Keratinocyte (primary cell): ENCODE data around the gene KCND2. TPM values are rescaled to one million over a fixed set of nuclear protein-coding genes. Genes with fewer than 3 reads are reported as not detected.

ENCODE experiments used
- DNase-seq: peaks from one replicate; pipeline ENCODE4 v3.0.0-alpha.2; 2011; ENCODE audit warnings: low read depth, missing footprints, low spot score
- FAIRE-seq: peaks from 2 replicates; lab custom pipeline; 2011; peaks lifted over from hg19 to GRCh38; lab: Jason Lieb, UNC
- H2AFZ ChIP-seq: 2 replicates; pipeline ENCODE4 v1.6.0; 2012; ENCODE audit warnings: low read length, control low read depth, inconsistent platforms; ENCODE audit not compliant: control insufficient read depth
- H3K27ac ChIP-seq: 2 replicates; pipeline ENCODE4 v1.5.1; 2011; ENCODE audit warnings: low read length; ENCODE audit not compliant: control insufficient read depth, insufficient read depth
- H3K27me3 ChIP-seq: 3 replicates; pipeline ENCODE4 v1.6.0; 2011; ENCODE audit warnings: low read length; ENCODE audit not compliant: control insufficient read depth, insufficient read depth; ENCODE audit errors: extremely low read depth
- H3K36me3 ChIP-seq, 2 experiments: 2 replicates in 1 of 2; 3 replicates in 1 of 2; pipeline ENCODE4 v1.5.1; 2011; ENCODE audit warnings: low read length in 2 of 2, mild to moderate bottlenecking in 1 of 2; ENCODE audit not compliant: control insufficient read depth in 2 of 2, insufficient read depth in 2 of 2; ENCODE audit errors: extremely low read depth in 1 of 2
- H3K4me1 ChIP-seq: 3 replicates; pipeline ENCODE4 v1.5.1; 2011; ENCODE audit warnings: low read length; ENCODE audit not compliant: control insufficient read depth, insufficient read depth; ENCODE audit errors: extremely low read depth
- H3K4me2 ChIP-seq: 3 replicates; pipeline ENCODE4 v1.6.0; 2011; ENCODE audit warnings: low read depth, low read length; ENCODE audit not compliant: control insufficient read depth, insufficient read depth; ENCODE audit errors: extremely low read depth
- H3K4me3 ChIP-seq, 3 experiments: fragments of 200-600 bp in 1 of 3; sonication (generic) in 1 of 3; 2 replicates in 2 of 3; 3 replicates in 1 of 3; pipeline ENCODE4 v1.5.1; 2011 to 2016; ENCODE audit warnings: low read length in 3 of 3, mild to moderate bottlenecking in 3 of 3, control low read depth in 2 of 3, inconsistent platforms in 1 of 3, low read depth in 1 of 3, mixed read lengths in 1 of 3, mixed run types in 1 of 3, moderate library complexity in 1 of 3; ENCODE audit not compliant: control insufficient read depth in 2 of 3, insufficient read depth in 2 of 3; ENCODE audit errors: extremely low read depth in 1 of 3
- H3K79me2 ChIP-seq: 2 replicates; pipeline ENCODE4 v1.6.0; 2012; ENCODE audit warnings: low read length; ENCODE audit not compliant: control insufficient read depth, insufficient read depth
- H3K9ac ChIP-seq: 3 replicates; pipeline ENCODE4 v1.6.0; 2011; ENCODE audit warnings: low read length; ENCODE audit not compliant: control insufficient read depth, insufficient read depth; ENCODE audit errors: extremely low read depth
- H3K9me1 ChIP-seq: 3 replicates; pipeline ENCODE4 v1.6.0; 2011; ENCODE audit warnings: low read length; ENCODE audit not compliant: control insufficient read depth, insufficient read depth; ENCODE audit errors: extremely low read depth
- H3K9me3 ChIP-seq: 2 replicates; pipeline ENCODE4 v1.5.1; 2012; ENCODE audit warnings: low read depth, low read length; ENCODE audit not compliant: control insufficient read depth
- H4K20me1 ChIP-seq: 3 replicates; pipeline ENCODE4 v1.6.0; 2011; ENCODE audit warnings: low read length; ENCODE audit not compliant: control insufficient read depth, insufficient read depth; ENCODE audit errors: extremely low read depth
- EZH2 ChIP-seq: IDR thresholded peaks from one replicate; pipeline ENCODE4 v1.6.1; 2012; ENCODE audit warnings: inconsistent platforms, mild to moderate bottlenecking, low read length, moderate library complexity
- dilution Hi-C: fragments of 300-500 bp; cut with MboI; formaldehyde crosslinking; loops from one replicate; pipeline ENCODE4 v1.7.0; 2020; ENCODE audit warnings: low sequenced_read_pairs; ENCODE audit not compliant: extremely low pct_ligation_motif_present
- polyA plus RNA-seq, 5 experiments: library from polyadenylated mRNA; depleted of rRNA in 3 of 5; stranded (reverse) in 3 of 5; stranded (forward) in 1 of 5; unstranded in 1 of 5; fragments of >200 nt; gene quantifications; 1 replicate in 1 of 5; 2 replicates in 3 of 5; 3 replicates in 1 of 5; pipeline versions ENCODE4 v1.2.1 to v1.2.3, GENCODE V29; 2011 to 2012; ENCODE audit warnings: missing spikeins in 2 of 5, low read depth in 1 of 5, low replicate concordance in 1 of 5
- TF ChIP-seq, protein P1 (sequence below), 3 experiments: IDR thresholded peaks in 1 of 3; conservative IDR thresholded peaks in 1 of 3; optimal IDR thresholded peaks in 1 of 3; 2 replicates in 2 of 3; 3 replicates in 1 of 3; pipeline versions ENCODE3 to v1.5.1; 2011; ENCODE audit warnings: low read length in 3 of 3, mild to moderate bottlenecking in 3 of 3, moderate library complexity in 2 of 3, control low read depth in 1 of 3, inconsistent platforms in 1 of 3; ENCODE audit not compliant: insufficient read depth in 2 of 3; ENCODE audit errors: extremely low read depth in 1 of 3

The KCND2 gene
- polyA plus RNA-seq, 1 donor (not counting 4 experiments of a cell fraction or from before 2014, with no cell fraction given): not detected

DNA sequence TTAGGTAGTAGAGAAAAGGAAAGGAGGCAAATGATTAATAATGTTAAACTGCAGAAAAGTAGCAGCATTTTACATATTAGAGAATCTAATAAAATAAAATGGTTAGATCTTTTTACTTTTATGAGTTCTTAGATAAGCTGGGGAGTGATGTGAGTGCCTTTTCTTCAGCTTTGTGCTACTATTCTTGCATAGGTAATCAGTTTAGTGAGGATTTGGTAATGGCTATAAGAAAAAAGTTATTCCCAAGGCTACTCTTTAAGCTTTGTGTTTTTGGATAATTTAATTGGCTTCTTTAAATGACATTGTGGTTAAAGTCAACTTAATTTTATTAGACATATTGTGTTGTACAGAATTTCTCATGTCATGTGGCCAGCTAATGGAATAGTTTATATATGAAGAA, 3.7 kb downstream of the KCND2 start:
- no peak overlapping the region for H3K4me3 ChIP-seq
- H2AFZ ChIP-seq: no peak overlapping the region
- TF ChIP-seq, protein P1, sequence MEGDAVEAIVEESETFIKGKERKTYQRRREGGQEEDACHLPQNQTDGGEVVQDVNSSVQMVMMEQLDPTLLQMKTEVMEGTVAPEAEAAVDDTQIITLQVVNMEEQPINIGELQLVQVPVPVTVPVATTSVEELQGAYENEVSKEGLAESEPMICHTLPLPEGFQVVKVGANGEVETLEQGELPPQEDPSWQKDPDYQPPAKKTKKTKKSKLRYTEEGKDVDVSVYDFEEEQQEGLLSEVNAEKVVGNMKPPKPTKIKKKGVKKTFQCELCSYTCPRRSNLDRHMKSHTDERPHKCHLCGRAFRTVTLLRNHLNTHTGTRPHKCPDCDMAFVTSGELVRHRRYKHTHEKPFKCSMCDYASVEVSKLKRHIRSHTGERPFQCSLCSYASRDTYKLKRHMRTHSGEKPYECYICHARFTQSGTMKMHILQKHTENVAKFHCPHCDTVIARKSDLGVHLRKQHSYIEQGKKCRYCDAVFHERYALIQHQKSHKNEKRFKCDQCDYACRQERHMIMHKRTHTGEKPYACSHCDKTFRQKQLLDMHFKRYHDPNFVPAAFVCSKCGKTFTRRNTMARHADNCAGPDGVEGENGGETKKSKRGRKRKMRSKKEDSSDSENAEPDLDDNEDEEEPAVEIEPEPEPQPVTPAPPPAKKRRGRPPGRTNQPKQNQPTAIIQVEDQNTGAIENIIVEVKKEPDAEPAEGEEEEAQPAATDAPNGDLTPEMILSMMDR (optimal IDR thresholded peaks at IDR 0.05 in 1 of 3, IDR thresholded peaks at IDR 0.05 in 1 of 3, conservative IDR thresholded peaks at IDR 0.05 in 1 of 3; ENCODE audit: extremely low read depth in 1 of 3, insufficient read depth in 2 of 3, low read length in 3 of 3): no peak
- no peak for TF ChIP-seq EZH2
- peaks cover 9% of the 10 kb centered on the region for H3K4me1 ChIP-seq
- no peaks in the 10 kb centered on the region for H3K9me1 ChIP-seq
- no peaks in the 10 kb centered on the region for H3K79me2 ChIP-seq
- dilution Hi-C loops: no loop called here
- H3K36me3 ChIP-seq: no peaks in the 10 kb centered on the region
- H4K20me1 ChIP-seq: no peaks in the 10 kb centered on the region
- no peaks in the 10 kb centered on the region for H3K9me3 ChIP-seq
- no peak for FAIRE-seq
- no peak overlapping the region for H3K27ac ChIP-seq
- no peak for DNase-seq
- no peak overlapping the region for H3K4me2 ChIP-seq
- peaks cover 24% of the 10 kb centered on the region for H3K27me3 ChIP-seq
- no peak overlapping the region for H3K9ac ChIP-seq

DNA sequence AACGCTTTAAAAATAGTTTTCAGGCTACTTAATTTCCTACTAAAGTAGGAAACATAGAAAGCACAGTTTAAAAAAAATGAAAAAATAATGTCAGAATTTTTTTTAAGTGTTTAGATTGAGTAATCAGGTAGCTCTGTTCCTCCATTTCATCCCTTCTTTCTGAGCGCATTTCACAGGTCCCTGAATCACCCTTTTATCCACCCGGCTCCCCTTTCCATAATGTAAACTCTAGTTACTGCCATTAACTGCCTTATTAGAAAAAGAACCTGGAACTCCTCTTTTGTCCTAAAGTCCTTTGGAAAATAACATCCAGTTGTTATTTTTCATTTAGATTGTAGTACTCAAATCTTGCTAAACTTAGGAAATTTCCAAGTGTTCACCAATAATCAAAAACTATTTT, 5.8 kb downstream of the KCND2 start:
- Histone ChIP-seq H3K4me2 (no peak overlapping the region), H3K9me3 (no peaks in the 10 kb centered on the region), H3K27me3 (peaks cover 10% of the 10 kb centered on the region), H2AFZ (no peak overlapping the region), H3K36me3 (no peaks in the 10 kb centered on the region), H4K20me1 (no peaks in the 10 kb centered on the region), H3K27ac (no peak overlapping the region), H3K9ac (no peak overlapping the region), H3K79me2 (no peaks in the 10 kb centered on the region), H3K9me1 (no peaks in the 10 kb centered on the region), H3K4me3 (no peak overlapping the region), H3K4me1 (no peaks in the 10 kb centered on the region)
- no peak for DNase-seq
- no peak for FAIRE-seq
- dilution Hi-C loops: no loop called here
- TF ChIP-seq EZH2: no peak
- TF ChIP-seq, protein P1 (optimal IDR thresholded peaks at IDR 0.05 in 1 of 3, IDR thresholded peaks at IDR 0.05 in 1 of 3, conservative IDR thresholded peaks at IDR 0.05 in 1 of 3; ENCODE audit: extremely low read depth in 1 of 3, insufficient read depth in 2 of 3, low read length in 3 of 3): no peak
